HG02981 (cell line): ENCODE measurements around the gene TMEM234.
A peak's percentile ranks its signal among the peaks of the same experiment; 100 is the strongest.

Experiments used
- ATAC-seq: cut with Tn5 transposase; IDR thresholded peaks from one replicate; pipeline ENCODE4 v1.9.1; 2021; ENCODE audit warnings: mild to moderate bottlenecking, moderate library complexity; ENCODE audit not compliant: unreplicated experiment

TMEM234 gene

DNA sequence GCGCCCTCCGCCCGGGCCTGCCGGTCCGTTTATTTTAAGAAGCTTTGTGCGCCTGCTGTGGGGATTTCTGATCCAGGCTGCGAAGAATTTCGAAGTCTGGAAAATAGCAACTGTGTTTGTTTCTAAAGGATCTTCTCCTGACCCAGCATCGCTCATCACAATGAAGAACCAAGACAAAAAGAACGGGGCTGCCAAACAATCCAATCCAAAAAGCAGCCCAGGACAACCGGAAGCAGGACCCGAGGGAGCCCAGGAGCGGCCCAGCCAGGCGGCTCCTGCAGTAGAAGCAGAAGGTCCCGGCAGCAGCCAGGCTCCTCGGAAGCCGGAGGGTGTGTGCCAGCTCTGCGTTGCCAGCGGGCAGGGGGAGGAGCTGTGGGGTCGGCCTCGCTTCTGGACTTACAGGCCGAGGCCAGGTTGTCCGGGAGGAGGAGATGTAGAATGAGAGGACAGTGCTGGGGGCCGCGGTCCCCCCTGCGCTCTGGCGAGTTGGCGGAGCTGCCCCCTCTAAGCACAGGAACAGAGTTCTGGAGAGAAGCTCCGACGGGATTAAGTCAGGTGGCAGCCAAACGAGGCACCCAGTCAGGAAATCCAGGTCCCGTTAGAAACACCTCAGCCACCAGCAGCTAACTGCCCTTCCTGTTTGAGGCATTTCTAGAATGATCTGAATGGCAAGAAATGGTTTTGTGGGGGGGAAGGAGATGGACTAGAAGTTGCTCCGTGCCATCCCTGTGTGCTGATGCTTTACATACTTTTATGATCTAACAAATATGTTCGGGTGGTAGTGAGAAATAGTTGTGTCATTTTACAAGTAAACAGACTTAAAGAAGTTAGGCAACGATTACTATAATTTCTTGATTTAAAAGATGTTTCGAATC, 41.7 kb downstream of the TMEM234 start:
- ATAC-seq = peak; percentile 13

DNA sequence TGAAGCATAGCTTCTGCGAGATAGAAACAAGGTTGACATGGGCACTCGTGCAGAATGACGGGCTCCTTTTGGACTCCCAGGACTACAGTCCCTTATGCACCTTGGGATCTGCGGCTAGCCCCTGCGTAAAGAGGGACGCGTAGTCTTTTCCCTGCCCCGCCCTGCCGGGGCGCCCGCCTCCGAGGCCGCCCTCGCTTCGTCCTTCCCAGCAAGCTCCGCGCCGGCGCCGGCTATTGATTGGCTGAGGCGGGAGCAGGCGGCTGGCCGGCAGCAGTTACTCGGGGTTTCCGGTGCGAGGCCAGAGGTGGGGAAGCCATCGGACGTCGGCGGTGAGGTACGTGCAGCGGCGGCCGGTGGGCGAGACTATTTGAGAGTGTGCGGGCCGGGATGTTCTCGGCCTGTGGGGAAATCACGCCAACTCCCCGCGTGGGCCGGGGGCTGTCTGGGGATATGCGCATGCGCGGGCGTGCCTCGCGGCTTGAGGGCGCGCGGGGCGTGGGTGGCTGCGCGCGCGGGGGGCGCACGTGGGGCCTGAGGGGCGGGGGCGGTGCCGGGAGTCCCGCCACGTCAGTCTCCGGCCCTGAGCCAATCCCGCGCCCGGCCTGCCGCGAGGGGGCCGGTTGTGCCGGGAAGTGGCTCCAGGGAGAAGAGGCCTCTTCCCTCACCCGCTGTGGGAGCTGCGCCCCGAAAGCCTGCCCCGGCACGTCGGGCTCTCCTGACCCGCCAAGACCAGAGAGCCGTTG, 42.5 kb downstream of the TMEM234 start, which contains the start of gene TXLNA:
Gene TXLNA (plus strand): TSS at position 233 of the 743 bp plus-strand sequence. CDS start 671 bp downstream, outside the sequence.
- ATAC-seq = peak; percentile 82

DNA sequence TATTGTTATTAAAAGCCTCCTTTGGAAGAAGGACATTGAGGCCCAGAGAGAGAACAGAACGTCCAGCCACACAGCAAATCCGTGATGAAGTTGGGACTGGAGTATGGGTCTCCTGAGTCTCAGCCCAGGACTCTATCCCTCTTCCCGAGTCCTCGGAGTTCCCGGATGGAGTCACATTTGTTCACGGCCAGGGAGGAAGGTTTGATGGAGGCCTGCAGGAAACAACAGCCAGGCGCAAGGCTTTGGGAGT, 43.0 kb downstream of the TMEM234 start:
- no peak for ATAC-seq

GRCh38 chr1:32178380-32179192, 43.6 kb downstream of the TMEM234 start:
- no peak for ATAC-seq

- ATAC-seq = no peak
Measured at GRCh38 chr1:32172621-32173245, 49.4 kb downstream of the TMEM234 start.

GRCh38 chr1:32170991-32171390, 51.2 kb downstream of the TMEM234 start:
- ATAC-seq = no peak
